Measurements from ENCODE around the gene PACC1.

Gene PACC1

GRCh38 chr1:212437179-212437798 is 22.6 kb upstream of the PACC1 start:
- DNase-seq, result no peak

- no peak for DNase-seq
Measured at GRCh38 chr1:212434992-212435391, 20.3 kb upstream of the PACC1 start.

- no peak for DNase-seq
Measured at GRCh38 chr1:212433577-212434462, 19.1 kb upstream of the PACC1 start.

GRCh38 chr1:212432661-212433576 is 18.2 kb upstream of the PACC1 start, which contains the start of gene NENF:
TSS of gene NENF (plus strand) at chr1:212432920. CDS start at chr1:212432944, 24 bp downstream.
- DNase-seq, result peak; percentile 79

- no peak for DNase-seq
Measured at GRCh38 chr1:212432272-212432660, 17.6 kb upstream of the PACC1 start.

- no peak for DNase-seq
Measured at GRCh38 chr1:212431644-212432043, 17.0 kb upstream of the PACC1 start.

- DNase-seq, result peak; percentile 34
Measured at GRCh38 chr1:212430955-212431394, 16.3 kb upstream of the PACC1 start.

GRCh38 chr1:212430416-212430815 is 15.7 kb upstream of the PACC1 start:
- DNase-seq, result no peak

GRCh38 chr1:212428496-212428895 is 13.8 kb upstream of the PACC1 start:
- no peak for DNase-seq

GRCh38 chr1:212423879-212424278 is 9.2 kb upstream of the PACC1 start:
- DNase-seq, result no peak

GRCh38 chr1:212421165-212421564 is 6.5 kb upstream of the PACC1 start:
- no peak for DNase-seq

GRCh38 chr1:212415107-212415841 is 588 bp upstream of the PACC1 start:
- DNase-seq, result no peak

- DNase-seq, result no peak
Measured at GRCh38 chr1:212413902-212414327, 771 bp downstream of the PACC1 start.

- DNase-seq, result no peak
Measured at GRCh38 chr1:212412374-212412773, 2.3 kb downstream of the PACC1 start.

- no peak for DNase-seq
Measured at GRCh38 chr1:212410231-212410820, 4.4 kb downstream of the PACC1 start.

GRCh38 chr1:212402666-212403321 is 11.9 kb downstream of the PACC1 start:
- no peak for DNase-seq

- DNase-seq, result no peak
Measured at GRCh38 chr1:212401838-212402582, 12.7 kb downstream of the PACC1 start.

- DNase-seq, result no peak
Measured at GRCh38 chr1:212401042-212401441, 13.6 kb downstream of the PACC1 start.

- DNase-seq, result no peak
Measured at GRCh38 chr1:212397171-212397570, 17.5 kb downstream of the PACC1 start.

GRCh38 chr1:212396638-212397037 is 18.0 kb downstream of the PACC1 start:
- no peak for DNase-seq

All from NCI-H510A treated with DMSO at 0.1 percent for 48 hours (cell line).